IMR-90 (cell line): ENCODE data around the gene MFN2. TPM values are rescaled to one million over a fixed set of nuclear protein-coding genes. Genes with fewer than 3 reads are reported as not detected.

Experiments
- ATAC-seq: fragments of 200-7000 bp; cut with Tn5 transposase; 2 replicates; pipeline ENCODE4 v1.9.1; 2020; ENCODE audit warnings: low read depth, mild to moderate bottlenecking, moderate library complexity
- BruUV-seq: library from RNA; stranded (reverse); fragments of 400-500 nt; replicated peaks from 2 replicates; lab custom pipeline; 2021; lab: Mats Ljungman, UMichigan
- CTCF ChIA-PET: fragments of 300-600 bp; formaldehyde crosslinking; extraction: SDS; loops from one replicate; lab custom pipeline; 2021; ENCODE audit warnings: antibody characterized with exemption; lab: Yijun Ruan, JAX
- POLR2A ChIA-PET: fragments of 300-600 bp; sonication (Branson Sonifier 250); formaldehyde crosslinking; loops from one replicate; lab custom pipeline; 2022; ENCODE audit warnings: antibody characterized with exemption; ENCODE audit not compliant: unreplicated experiment; lab: Charles Lee
- DNase-seq: peaks from one replicate; pipeline ENCODE4 v3.0.0; 2013
- H2AFZ ChIP-seq: replicated peaks from 2 replicates; pipeline ENCODE3; 2013; ENCODE audit warnings: low read length, mild to moderate bottlenecking; ENCODE audit not compliant: poor library complexity
- H2AK5ac ChIP-seq: 2 replicates; pipeline ENCODE4 v1.6.1; 2013; ENCODE audit warnings: low read depth, low read length, inconsistent platforms
- H2AK9ac ChIP-seq: replicated peaks from 2 replicates; pipeline ENCODE3; 2013; ENCODE audit warnings: mild to moderate bottlenecking, low read depth, low read length, moderate library complexity; ENCODE audit not compliant: poor library complexity
- H2BK120ac ChIP-seq: 2 replicates; pipeline ENCODE4 v1.6.1; 2013; ENCODE audit warnings: low read depth, low read length, inconsistent platforms
- H2BK15ac ChIP-seq: 3 replicates; pipeline ENCODE4 v1.6.1; 2013; ENCODE audit warnings: low read depth, low read length, inconsistent platforms
- H2BK20ac ChIP-seq: 2 replicates; pipeline ENCODE4 v1.6.1; 2013; ENCODE audit warnings: low read depth, mild to moderate bottlenecking, inconsistent platforms, low read length, moderate library complexity
- H2BK5ac ChIP-seq: 2 replicates; pipeline ENCODE4 v1.6.1; 2013; ENCODE audit warnings: mild to moderate bottlenecking, low read depth, low read length, inconsistent platforms; ENCODE audit not compliant: poor library complexity, severe bottlenecking
- H3K14ac ChIP-seq: replicated peaks from 2 replicates; pipeline ENCODE4 v1.6.1; 2013; ENCODE audit warnings: low read depth, low read length, inconsistent platforms
- H3K18ac ChIP-seq: 2 replicates; pipeline ENCODE4 v1.6.1; 2013; ENCODE audit warnings: low read depth, low read length, control low read depth
- H3K23ac ChIP-seq: 2 replicates; pipeline ENCODE4 v1.6.1; 2013; ENCODE audit warnings: low read depth, low read length, inconsistent platforms
- H3K27ac ChIP-seq: 2 replicates; pipeline ENCODE4 v1.5.1; 2013; ENCODE audit warnings: mild to moderate bottlenecking, control low read depth, low read length; ENCODE audit not compliant: insufficient read depth
- H3K27me3 ChIP-seq: 2 replicates; pipeline ENCODE4 v1.6.1; 2013; ENCODE audit warnings: low read length; ENCODE audit not compliant: control insufficient read depth, insufficient read depth
- H3K36me3 ChIP-seq: 2 replicates; pipeline ENCODE4 v1.6.1; 2013; ENCODE audit warnings: low read length, mixed read lengths; ENCODE audit not compliant: control insufficient read depth, insufficient read depth
- H3K4ac ChIP-seq: 2 replicates; pipeline ENCODE4 v1.6.1; 2013; ENCODE audit warnings: low read depth, low read length, inconsistent platforms
- H3K4me1 ChIP-seq: 2 replicates; pipeline ENCODE4 v1.6.1; 2013; ENCODE audit warnings: low read length, mixed read lengths; ENCODE audit not compliant: control insufficient read depth, insufficient read depth
- H3K4me2 ChIP-seq: 2 replicates; pipeline ENCODE4 v1.6.1; 2013; ENCODE audit warnings: low read depth, mild to moderate bottlenecking, control low read depth, low read length, moderate library complexity
- H3K4me3 ChIP-seq: 2 replicates; pipeline ENCODE4 v1.5.1; 2013; ENCODE audit warnings: low read depth, mild to moderate bottlenecking, control low read depth, low read length, moderate library complexity; ENCODE audit not compliant: insufficient read depth
- H3K56ac ChIP-seq: 2 replicates; pipeline ENCODE4 v1.6.1; 2013; ENCODE audit warnings: low read length, inconsistent platforms; ENCODE audit not compliant: insufficient read depth; ENCODE audit errors: extremely low read depth
- H3K79me1 ChIP-seq, 2 experiments: 2 replicates each; pipeline ENCODE4 v1.6.1; 2013; ENCODE audit warnings: low read length in 2 of 2, inconsistent platforms in 1 of 2, low read depth in 1 of 2
- H3K9ac ChIP-seq: 2 replicates; pipeline ENCODE4 v1.6.1; 2013; ENCODE audit warnings: low read depth, low read length, control low read depth
- H3K9me1 ChIP-seq: 2 replicates; pipeline ENCODE4 v1.6.1; 2013; ENCODE audit warnings: low read length, inconsistent platforms; ENCODE audit not compliant: insufficient read depth
- H3K9me3 ChIP-seq: 2 replicates; pipeline ENCODE4 v1.6.1; 2013; ENCODE audit warnings: low read length; ENCODE audit not compliant: control insufficient read depth, insufficient read depth
- H4K20me1 ChIP-seq: 2 replicates; pipeline ENCODE4 v1.6.1; 2013; ENCODE audit warnings: low read length, inconsistent platforms; ENCODE audit not compliant: insufficient read depth
- H4K5ac ChIP-seq: 2 replicates; pipeline ENCODE4 v1.6.1; 2013; ENCODE audit warnings: mild to moderate bottlenecking, low read depth, low read length, control low read depth
- H4K8ac ChIP-seq, 2 experiments: 2 replicates each; pipeline ENCODE4 v1.6.1; 2013; ENCODE audit warnings: low read depth in 2 of 2, low read length in 2 of 2, control low read depth in 1 of 2, inconsistent platforms in 1 of 2
- H4K91ac ChIP-seq: 2 replicates; pipeline ENCODE4 v1.6.1; 2013; ENCODE audit warnings: low read depth, low read length, inconsistent platforms; ENCODE audit not compliant: insufficient read depth
- BHLHE40 ChIP-seq: fragments of 150-350 bp; IDR thresholded peaks from 2 replicates; pipeline ENCODE4 v1.6.1; 2016; ENCODE audit warnings: mild to moderate bottlenecking, low read depth, low read length
- CEBPB ChIP-seq: IDR thresholded peaks from 2 replicates; pipeline ENCODE4 v1.6.1; 2012; ENCODE audit warnings: low read depth, low read length, improper control_type of control experiment
- CHD1 ChIP-seq: IDR thresholded peaks from 2 replicates; pipeline ENCODE4 v1.6.1; 2012; ENCODE audit warnings: low read depth, low read length, improper control_type of control experiment
- ELK1 ChIP-seq: fragments of 150-350 bp; IDR thresholded peaks from 2 replicates; pipeline ENCODE4 v1.6.1; 2016; ENCODE audit warnings: low read depth, mild to moderate bottlenecking, low read length, moderate library complexity, borderline replicate concordance
- FOS ChIP-seq: fragments of 150-350 bp; IDR thresholded peaks from 2 replicates; pipeline ENCODE4 v1.6.1; 2016; ENCODE audit warnings: low read depth, low read length
- MAFK ChIP-seq: IDR thresholded peaks from 2 replicates; pipeline ENCODE4 v1.6.1; 2012; ENCODE audit warnings: low read depth, low read length, improper control_type of control experiment
- MAZ ChIP-seq: IDR thresholded peaks from 2 replicates; pipeline ENCODE4 v1.6.1; 2012; ENCODE audit warnings: low read depth, mild to moderate bottlenecking, low read length, improper control_type of control experiment, moderate library complexity, borderline replicate concordance
- MXI1 ChIP-seq: IDR thresholded peaks from 2 replicates; pipeline ENCODE4 v1.6.1; 2012; ENCODE audit warnings: low read depth, mild to moderate bottlenecking, low read length, moderate library complexity, borderline replicate concordance
- NFE2L2 ChIP-seq: fragments of 150-350 bp; IDR thresholded peaks from 2 replicates; pipeline ENCODE4 v1.6.1; 2016; ENCODE audit warnings: low read depth, mild to moderate bottlenecking, low read length
- POLR2A ChIP-seq: IDR thresholded peaks from 2 replicates; pipeline ENCODE4 v1.6.1; 2012; ENCODE audit warnings: mild to moderate bottlenecking, low read depth, low read length
- RAD21 ChIP-seq: IDR thresholded peaks from 2 replicates; pipeline ENCODE4 v1.6.1; 2012; ENCODE audit warnings: low read length, improper control_type of control experiment
- RCOR1 ChIP-seq: IDR thresholded peaks from 2 replicates; pipeline ENCODE4 v1.6.1; 2012; ENCODE audit warnings: mild to moderate bottlenecking, low read length, improper control_type of control experiment; ENCODE audit not compliant: insufficient replicate concordance
- RFX5 ChIP-seq: IDR thresholded peaks from 2 replicates; pipeline ENCODE4 v1.8.0; 2012; ENCODE audit warnings: low read depth, mild to moderate bottlenecking, low read length, moderate library complexity
- SMC3 ChIP-seq: fragments of 150-350 bp; IDR thresholded peaks from 2 replicates; pipeline ENCODE4 v1.6.1; 2016; ENCODE audit warnings: low read depth, mild to moderate bottlenecking, antibody characterized with exemption, low read length, moderate library complexity
- WGBS, 2 experiments: methylation state at CpG; one replicate each; pipeline versions ENCODE4 v1.1.5 to v1.1.7; 2013; ENCODE audit warnings: missing lambda C conversion rate in 2 of 2; ENCODE audit not compliant: insufficient read length in 1 of 2; ENCODE audit errors: extremely low coverage in 2 of 2; 5-methylcytosine and 5-hydroxymethylcytosine counted together
- dilution Hi-C: fragments of 300-500 bp; cut with HindIII; formaldehyde crosslinking; loops from one replicate; pipeline ENCODE4 v1.14.3; 2018; ENCODE audit warnings: low sequenced_read_pairs; ENCODE audit not compliant: unreplicated experiment
- in situ Hi-C: fragments of 300-500 bp; cut with MboI; formaldehyde crosslinking; loops from 3 replicates; pipeline ENCODE4 v1.14.3; 2019; ENCODE audit warnings: low sequenced_read_pairs, inconsistent platforms, mixed read lengths
- intact Hi-C: fragments of 100-400 bp; cut with micrococcal nuclease; formaldehyde crosslinking; loops from 2 replicates; pipeline ENCODE4 v1.10.0; 2022
- polyA plus RNA-seq, 3 experiments: library from polyadenylated mRNA; depleted of rRNA; stranded (reverse); fragments of >200 nt; gene quantifications; 2 replicates each; pipeline ENCODE4 v1.2.3, GENCODE V29; 2012; ENCODE audit warnings: low replicate concordance in 1 of 3
- total RNA-seq: library from RNA; depleted of rRNA; stranded (reverse); fragments of >200 nt; gene quantifications from 2 replicates; pipeline ENCODE4 v1.2.3, GENCODE V29; 2012
- TF ChIP-seq, protein P1 (sequence below): fragments of 150-350 bp; IDR thresholded peaks from 2 replicates; pipeline ENCODE4 v1.6.1; 2017; ENCODE audit warnings: mild to moderate bottlenecking, antibody characterized with exemption, low read length, low read depth
- TF ChIP-seq, protein P2 (sequence below): conservative IDR thresholded peaks from 2 replicates; pipeline ENCODE4 v1.5.1; 2012; ENCODE audit warnings: mild to moderate bottlenecking, low read depth, low read length, improper control_type of control experiment

The MFN2 gene
- total and polyA plus RNA-seq, 2 of the 4 experiments (the other 2 are of a cell fraction): 52.8 to 84.2 TPM

GRCh38 chr1:11977625-11978024 is 2.6 kb upstream of the MFN2 start:
- no CpG with 5 or more reads among the region's 3 CpGs for WGBS, 2 experiments
- Histone ChIP-seq H2AFZ (no peak overlapping the region), H3K23ac (no peak overlapping the region), H2AK5ac (no peak overlapping the region), H3K4me1 (peaks cover 5% of the 10 kb centered on the region), H3K36me3 (peaks cover 27% of the 10 kb centered on the region), H2BK20ac (no peak overlapping the region), H3K9ac (no peak overlapping the region), H3K9me1 (0 out of 2 replicates have a peak, but pooled peaks cover 1% of the 10 kb centered on the region), H3K4me3 (no peak overlapping the region), H2BK15ac (no peak overlapping the region), H3K79me1 (peaks cover 17 to 21% of the 10 kb centered on the region in 2 experiments; a peak in 3 of 4 replicates), H4K5ac (no peak overlapping the region), H2AK9ac (no peak overlapping the region), H4K8ac (no peak overlapping the region), H3K14ac (no peak overlapping the region), H3K27me3 (no peaks in the 10 kb centered on the region), H3K56ac (no peak overlapping the region), H3K4me2 (no peak overlapping the region), H2BK5ac (no peak overlapping the region), H4K20me1 (peaks cover 6% of the 10 kb centered on the region; the same call in 1 of the 2 replicates), H3K18ac (no peak overlapping the region), H2BK120ac (no peak overlapping the region), H3K9me3 (no peaks in the 10 kb centered on the region), H4K91ac (no peak overlapping the region), H3K27ac (no peak overlapping the region), H3K4ac (no peak overlapping the region)
- intact Hi-C loops: loop anchor here (2.0 kb wide), 1 partner anchor 43 kb away; the partner anchor contains the start of gene PLOD1
- no peak for ATAC-seq
- BruUV-seq: no TSS peak
- TF ChIP-seq CHD1 (no peak), POLR2A (no peak), FOS (no peak), MAZ (no peak), SMC3 (no peak), RFX5 (no peak), RAD21 (no peak), RCOR1 (no peak), MAFK (no peak), MXI1 (no peak), BHLHE40 (no peak), NFE2L2 (no peak), CEBPB (no peak), ELK1 (no peak)
- TF ChIP-seq, protein P1, sequence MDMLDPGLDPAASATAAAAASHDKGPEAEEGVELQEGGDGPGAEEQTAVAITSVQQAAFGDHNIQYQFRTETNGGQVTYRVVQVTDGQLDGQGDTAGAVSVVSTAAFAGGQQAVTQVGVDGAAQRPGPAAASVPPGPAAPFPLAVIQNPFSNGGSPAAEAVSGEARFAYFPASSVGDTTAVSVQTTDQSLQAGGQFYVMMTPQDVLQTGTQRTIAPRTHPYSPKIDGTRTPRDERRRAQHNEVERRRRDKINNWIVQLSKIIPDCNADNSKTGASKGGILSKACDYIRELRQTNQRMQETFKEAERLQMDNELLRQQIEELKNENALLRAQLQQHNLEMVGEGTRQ: no peak
- TF ChIP-seq, protein P2, sequence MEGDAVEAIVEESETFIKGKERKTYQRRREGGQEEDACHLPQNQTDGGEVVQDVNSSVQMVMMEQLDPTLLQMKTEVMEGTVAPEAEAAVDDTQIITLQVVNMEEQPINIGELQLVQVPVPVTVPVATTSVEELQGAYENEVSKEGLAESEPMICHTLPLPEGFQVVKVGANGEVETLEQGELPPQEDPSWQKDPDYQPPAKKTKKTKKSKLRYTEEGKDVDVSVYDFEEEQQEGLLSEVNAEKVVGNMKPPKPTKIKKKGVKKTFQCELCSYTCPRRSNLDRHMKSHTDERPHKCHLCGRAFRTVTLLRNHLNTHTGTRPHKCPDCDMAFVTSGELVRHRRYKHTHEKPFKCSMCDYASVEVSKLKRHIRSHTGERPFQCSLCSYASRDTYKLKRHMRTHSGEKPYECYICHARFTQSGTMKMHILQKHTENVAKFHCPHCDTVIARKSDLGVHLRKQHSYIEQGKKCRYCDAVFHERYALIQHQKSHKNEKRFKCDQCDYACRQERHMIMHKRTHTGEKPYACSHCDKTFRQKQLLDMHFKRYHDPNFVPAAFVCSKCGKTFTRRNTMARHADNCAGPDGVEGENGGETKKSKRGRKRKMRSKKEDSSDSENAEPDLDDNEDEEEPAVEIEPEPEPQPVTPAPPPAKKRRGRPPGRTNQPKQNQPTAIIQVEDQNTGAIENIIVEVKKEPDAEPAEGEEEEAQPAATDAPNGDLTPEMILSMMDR: no peak
- ChIA-PET POLR2A (no interaction called here), CTCF (no interaction called here)
- in situ Hi-C loops: no loop called here
- peak; percentile 32 for DNase-seq
- dilution Hi-C loops: no loop called here
